ENCODE data around the gene PSG5.
"Not testable (repeated sequence)": the region's sequence is repeated elsewhere in the genome, so short reads cannot be mapped to it uniquely, and the experiment has no call there.

Gene PSG5

DNA sequence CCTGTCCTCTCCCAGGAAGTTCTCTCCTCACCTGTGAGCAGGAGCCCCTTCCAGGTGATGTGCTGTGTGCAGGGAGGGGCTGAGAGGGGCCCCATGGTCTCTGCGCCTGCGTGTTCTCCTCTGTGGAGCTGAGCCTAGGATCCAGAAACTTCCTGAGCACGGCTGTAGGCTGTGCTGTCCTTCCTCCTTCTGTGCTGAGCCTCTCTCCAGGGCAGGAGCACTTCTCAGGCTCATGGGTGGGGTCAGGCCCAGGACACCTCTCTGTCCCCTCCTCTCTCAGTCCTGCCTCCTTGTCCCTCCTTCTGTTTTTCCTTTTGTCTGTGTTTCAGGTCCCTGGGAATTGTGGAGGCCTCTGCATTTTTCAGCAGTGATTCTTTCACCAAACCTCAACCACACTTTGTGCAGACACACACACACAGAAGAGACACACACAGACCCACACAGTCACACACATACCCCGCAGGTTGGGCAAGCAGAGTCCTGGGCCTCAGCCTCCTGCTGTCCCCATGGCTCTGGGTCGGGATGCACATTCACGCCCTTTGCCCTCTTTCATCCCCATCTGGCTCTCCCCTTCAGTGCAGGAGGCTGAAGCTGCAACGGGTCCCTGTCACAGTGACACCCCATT lies at the start of gene PSG5:
Gene PSG5, minus strand, starts transcription at position 226 of the 625 bp plus-strand sequence. Its CDS starts 131 bp downstream, at position 95.
- not testable (repeated sequence) for DNase-seq (ENCODE audit: low read depth)

DNA sequence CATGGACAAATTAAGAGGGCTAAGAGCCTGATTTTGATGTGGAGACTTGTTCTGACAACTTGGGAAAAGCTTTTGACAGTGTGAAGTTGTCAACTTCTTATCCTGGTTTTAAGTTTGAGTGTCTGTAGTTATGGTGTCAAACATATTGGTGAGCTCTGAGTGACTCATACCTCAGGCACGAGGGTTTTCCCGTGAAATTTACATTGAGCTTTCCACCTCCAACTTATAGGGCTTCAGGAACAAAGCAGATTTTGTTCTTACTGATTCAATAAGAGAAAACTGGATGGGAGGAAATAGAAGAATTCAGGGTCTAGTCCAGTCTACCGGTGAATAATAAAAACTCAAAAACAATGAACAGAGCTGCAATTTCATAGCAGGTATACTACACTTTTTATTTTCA lies 49.4 kb upstream of the PSG5 start:
- DNase-seq (ENCODE audit: low read depth) = not testable (repeated sequence)

DNA sequence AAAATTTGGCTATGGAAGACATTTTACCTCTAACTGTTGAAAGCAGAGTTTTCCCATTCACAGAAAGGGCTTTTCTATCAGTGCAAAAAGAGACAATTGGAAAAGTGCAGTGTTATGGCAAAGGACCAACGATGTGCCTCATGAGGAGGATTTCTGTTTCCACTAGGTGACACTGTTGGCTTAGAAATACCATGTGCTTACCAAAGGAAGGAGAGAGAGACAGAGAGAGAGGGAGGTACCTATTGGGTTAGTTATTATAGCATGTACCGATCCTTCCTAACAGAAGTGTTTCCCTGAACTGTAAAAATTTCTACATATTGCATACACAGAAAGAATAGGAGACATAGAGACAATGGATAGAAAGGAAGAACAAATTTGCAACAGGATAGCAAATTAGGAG lies 43.0 kb upstream of the PSG5 start:
- DNase-seq (ENCODE audit: low read depth) = no peak

DNA sequence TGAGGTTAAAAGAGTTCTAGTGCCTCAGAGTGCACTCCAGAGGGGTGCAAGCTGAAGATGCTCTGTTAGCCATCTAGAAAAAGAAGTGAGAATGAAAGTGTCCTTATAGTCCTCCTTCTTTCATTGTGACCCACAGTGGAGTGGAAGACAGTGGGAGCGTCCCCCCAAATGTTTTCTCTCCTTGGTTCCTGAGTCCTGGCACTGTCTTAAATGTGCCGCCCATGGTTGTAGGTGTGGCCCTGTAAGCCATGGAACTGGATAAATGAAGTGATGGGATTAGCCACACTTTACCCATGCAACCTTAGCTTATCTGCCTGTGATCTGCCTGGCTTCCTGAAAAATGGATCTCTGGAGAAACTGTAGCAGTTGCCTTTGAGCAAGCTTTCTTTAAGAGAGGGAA lies 42.4 kb upstream of the PSG5 start:
- DNase-seq (ENCODE audit: low read depth) = not testable (repeated sequence)

DNA sequence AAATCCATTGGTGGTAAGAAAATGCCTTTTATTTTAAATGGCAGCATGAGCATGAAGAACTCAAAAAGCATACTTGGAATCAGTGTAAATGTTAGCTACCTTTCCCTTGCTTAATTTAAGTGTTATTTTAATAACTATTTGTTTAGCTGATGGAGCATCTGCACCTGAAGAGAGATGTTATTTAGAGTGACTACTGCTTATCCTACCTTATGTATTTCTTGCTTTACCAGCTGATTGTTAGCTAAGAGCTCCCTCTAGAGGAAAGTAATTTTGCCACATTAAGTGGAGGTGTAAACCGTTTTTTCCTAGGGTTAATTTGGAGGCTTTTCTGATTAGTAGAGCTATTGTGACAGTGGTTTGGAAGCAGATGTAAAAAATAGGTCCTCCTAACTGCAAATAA lies 40.6 kb upstream of the PSG5 start:
- not testable (repeated sequence) for DNase-seq (ENCODE audit: low read depth)

DNA sequence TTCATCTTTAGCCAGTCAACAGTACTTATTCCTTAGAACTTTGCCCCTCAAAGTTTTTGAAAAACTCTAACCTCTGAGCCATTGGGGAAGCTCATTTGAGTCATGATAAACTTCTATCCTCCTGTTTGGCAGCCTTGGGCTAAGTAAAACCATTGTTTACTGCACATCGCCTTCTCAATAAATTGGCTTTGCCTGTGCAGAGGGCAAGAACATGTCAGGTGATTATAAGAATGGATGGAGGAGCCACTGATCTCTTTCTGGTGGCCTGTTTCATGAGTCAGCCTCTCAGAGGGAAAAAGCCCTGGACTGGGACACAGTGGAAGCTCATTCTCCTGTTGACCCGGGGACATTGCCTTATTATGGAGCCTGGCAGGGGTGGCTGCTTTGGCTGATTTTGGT lies 38.5 kb upstream of the PSG5 start:
- DNase-seq (ENCODE audit: low read depth) = no peak

DNA sequence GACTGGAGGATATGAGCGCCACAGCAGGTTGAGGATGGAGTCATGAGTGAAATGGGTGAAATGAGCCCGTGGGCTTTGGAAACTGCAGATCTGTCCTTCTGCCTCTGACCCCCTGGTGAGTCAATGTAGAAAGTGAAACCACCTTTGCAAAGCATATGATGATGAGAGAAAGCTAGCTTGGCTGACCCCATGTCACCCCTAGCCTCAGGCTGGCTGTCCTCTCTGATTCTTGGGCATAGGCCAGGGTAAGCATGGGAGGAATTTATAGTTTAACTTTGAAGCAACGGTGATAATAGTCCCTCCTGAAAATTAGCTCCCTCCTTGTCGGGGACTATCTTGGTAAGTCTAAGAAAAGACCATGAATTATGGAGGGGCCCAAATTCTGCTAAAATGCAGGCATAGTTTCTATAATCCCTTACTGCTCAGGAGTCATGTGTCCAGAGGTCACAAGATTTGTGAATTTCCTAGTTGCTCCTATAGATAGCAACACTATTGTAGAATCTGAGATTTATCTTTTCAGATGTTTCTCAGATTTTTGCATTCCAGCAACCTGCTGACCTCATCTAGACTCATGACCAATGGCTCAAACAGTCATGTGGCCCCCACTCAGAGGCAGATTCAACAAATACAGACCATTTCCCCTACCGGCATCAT lies 38.0 kb upstream of the PSG5 start:
- not testable (repeated sequence) for DNase-seq (ENCODE audit: low read depth)

DNA sequence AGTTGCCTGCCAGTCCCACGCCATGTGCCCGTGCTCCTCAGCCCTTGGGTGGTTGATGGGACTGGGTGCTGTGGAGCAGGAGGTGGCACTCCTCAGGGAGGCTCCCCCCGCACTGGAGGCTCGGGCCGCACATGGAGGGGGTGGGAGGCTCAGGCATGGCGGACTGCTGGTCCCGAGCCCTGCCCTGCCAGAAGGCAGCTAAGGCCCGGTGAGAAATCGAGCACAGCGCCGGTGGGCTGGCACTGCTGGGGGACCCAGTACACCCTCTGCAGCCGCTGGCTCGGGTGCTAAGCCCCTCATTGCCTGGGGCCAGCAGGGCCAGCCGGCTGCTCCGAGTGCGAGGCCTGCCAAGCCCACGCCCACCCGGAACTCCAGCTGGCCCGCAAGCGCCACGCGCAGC lies 35.6 kb upstream of the PSG5 start:
- DNase-seq (ENCODE audit: low read depth) = not testable (repeated sequence)

DNA sequence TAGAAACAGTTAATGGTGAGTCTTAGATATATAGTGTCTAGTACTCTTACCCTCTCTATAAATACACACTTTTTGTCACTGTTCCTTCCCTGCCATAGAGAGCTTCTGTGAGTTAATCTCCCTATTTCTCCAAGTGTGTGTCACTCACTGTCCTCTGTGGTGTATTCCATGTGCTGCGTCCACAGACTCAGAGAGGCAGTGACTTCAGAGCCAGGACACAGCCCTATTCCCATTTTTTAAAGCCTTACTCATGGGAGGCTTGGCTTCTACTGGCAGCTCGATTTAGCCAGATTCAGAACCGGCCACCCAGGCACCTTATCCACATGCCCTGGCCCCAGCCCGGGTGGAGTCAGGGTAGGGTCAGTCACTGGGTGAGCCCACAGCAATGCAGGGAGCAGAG lies 32.8 kb upstream of the PSG5 start:
- DNase-seq (ENCODE audit: low read depth) = not testable (repeated sequence)

DNA sequence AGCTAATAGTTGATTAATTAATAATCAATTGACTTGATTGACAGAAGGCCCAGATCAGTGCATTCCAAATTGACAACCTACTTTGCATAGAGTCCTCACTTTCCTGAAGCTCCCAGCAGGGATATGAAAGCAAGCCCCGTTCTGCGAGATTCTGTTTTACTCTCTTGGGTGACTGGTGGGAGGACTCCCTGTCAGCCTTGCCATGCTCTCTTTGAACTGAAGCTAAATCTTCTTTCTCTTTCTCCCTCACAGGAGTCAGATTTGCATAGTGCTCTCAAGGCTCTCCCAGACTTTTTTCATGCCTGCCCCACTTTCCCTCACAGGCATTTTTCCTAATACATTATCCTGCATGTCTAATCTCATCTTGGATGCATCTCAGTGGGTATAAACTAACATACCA lies 29.5 kb upstream of the PSG5 start:
- DNase-seq (ENCODE audit: low read depth) = not testable (repeated sequence)

DNA sequence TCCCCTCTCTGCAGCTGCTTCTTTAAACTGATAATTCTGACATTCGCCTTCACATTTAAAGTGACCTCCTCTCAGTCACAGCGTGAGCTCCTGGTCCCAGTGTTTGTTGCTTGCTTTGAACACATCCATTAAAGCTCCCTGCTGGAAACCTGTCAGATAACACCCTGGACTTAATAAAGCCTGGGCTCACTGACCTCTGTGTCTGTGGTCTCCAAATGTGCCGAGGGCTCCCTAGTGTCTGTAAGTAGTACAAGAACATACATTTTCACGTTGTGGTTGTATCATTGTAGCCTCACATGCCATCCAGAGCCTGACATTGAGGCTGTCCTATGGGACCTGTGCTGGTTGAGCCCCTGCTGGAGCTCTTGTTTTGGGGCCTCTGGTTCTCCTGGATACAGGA lies 21.7 kb upstream of the PSG5 start:
- no peak for DNase-seq (ENCODE audit: low read depth)

DNA sequence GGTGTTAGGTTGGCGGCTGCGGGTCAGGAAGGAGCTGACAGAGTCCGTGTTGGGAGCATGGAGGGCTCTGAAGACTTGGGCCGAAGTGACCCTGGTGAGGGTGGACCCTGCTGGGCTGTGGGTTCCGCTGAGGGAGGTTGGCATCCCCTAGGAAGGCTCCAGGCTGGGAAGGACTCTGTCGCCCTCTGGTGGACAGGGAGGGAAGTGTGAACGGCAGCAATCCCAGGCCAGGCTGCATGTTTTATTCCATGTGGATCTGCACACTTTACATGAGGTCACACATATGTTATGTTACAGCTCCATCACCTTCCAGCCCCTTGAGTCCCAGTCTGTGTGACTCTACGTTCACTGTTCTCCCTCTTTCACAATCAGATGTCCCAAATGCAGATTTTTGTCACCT lies 20.8 kb upstream of the PSG5 start:
- DNase-seq (ENCODE audit: low read depth) = not testable (repeated sequence)

DNA sequence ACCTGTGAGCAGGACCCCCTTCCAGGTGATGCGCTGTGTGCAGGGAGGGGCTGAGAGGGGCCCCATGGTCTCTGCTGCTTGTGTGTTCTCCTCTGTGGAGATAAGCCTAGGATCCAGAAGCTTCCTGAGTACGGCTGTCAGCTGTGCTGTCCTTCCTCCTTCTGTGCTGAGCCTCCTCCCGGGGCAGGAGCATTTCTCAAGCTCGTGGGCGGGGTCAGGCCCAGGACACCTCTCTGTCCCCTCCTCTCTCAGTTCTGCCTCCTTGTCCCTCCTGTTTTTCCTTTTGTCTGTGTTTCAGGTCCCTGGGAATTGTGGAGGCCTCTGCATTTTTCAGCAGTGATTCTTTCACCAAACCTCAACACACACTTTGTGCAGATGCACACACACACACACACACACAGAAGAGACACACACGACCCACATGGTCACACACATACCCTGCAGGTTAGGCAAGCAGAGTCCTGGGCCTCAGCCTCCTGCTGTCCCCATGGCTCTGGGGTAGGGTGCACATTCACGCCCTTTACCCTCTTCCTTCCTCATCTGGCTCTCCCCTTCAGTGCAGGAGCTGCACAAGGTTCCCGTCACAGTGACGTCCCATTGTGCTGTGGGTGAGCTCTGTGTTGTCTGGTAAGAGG lies 19.3 kb upstream of the PSG5 start, which contains the start of gene PSG4:
Gene PSG4, minus strand, starts transcription at position 168 of the 635 bp plus-strand sequence. Its CDS starts 102 bp downstream, at position 66.
- not testable (repeated sequence) for DNase-seq (ENCODE audit: low read depth)

DNA sequence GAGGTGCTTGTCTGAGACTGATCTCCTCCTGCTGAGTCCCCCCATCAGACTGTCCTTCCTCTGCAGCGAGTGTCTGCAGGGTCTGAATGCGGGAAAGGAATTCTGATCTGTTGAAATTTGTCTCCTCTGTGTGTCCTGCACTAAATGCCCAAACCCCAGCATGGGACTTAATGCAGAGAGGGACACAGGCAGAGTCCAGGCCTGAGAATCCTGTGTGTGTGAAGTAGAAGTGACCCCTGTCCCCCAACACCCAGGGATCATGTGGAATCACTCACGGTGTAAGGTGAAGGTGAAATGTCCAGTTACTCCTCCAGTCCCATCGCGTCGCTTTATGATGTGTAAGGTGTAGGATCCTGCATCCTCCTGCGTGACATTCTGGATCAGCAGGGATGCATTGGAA lies 17.3 kb upstream of the PSG5 start:
- not testable (repeated sequence) for DNase-seq (ENCODE audit: low read depth)

DNA sequence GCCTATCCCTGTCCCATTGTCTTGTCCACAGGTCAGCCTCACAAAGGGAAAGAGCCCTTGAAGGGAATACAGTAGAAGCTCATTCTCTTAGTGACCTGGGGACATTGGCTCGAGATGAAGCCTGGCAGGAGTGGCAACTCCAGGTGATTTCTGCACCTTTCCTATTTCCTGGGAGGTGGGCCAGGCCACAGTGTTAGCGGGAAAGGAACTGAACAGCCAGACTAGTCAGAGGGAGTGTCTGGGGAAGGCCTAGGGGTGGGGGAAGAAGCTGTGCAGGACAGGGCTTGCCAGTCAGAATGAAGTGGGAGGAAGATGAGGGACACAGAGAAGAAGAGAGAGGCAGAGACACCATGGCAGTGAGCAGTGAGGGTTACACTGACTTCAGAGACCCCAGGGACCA lies 15.6 kb upstream of the PSG5 start:
- not testable (repeated sequence) for DNase-seq (ENCODE audit: low read depth)

DNA sequence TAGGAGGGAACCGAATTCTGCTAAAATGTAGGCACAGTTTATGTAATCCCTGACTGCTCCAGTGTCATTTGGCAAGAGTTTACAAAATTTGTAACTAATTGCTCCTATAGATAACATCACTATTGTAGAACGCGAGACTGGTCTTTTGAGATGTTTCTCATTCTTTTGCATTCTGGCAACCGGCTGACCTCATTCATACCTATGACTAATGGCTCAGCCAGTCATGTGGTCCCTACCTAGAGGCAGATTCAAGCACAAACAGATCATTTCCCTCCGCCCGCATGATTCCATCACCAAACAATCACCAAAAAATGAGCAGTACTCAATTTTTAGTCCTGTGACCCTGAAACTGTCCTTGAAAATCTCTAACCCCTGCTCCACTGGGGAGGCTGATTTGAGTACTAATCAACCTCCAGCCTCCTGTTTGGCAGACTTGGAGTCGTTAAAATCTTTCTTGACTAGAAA lies 15.0 kb upstream of the PSG5 start:
- DNase-seq (ENCODE audit: low read depth) = not testable (repeated sequence)

DNA sequence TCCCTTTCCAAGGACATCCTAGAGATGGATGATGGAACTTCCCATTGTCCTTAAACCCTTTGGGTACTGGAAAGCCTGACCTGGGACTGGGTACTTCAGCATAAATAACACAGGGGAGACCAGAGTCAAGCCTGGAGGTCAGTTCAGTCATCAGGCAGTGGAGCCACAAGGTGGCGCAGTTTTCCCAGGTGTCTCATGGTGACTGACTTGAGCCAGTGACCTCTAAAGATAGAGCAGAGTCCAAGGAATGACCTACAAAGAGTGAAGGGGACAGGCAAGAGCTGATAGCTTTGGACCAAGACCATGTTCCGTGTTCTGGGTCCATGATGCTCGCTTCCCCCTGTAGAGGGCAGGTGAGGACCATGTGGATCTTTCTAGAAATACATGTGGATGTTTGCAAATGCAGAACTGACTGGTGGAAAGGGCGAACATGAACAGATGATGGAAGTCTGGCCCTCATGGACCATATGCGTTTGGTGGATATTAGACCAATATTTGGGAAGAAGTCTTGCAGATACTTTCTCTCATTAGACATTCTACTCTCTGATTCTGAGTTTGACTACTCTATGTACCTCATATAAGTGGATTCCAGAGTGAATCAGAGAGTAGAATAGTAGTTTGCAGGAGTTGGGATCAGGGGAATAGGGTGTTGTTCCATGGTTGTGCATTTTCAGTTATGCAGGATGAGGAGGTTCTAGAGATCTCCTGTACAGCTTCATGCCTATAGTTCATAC lies 12.5 kb upstream of the PSG5 start:
- not testable (repeated sequence) for DNase-seq (ENCODE audit: low read depth)

DNA sequence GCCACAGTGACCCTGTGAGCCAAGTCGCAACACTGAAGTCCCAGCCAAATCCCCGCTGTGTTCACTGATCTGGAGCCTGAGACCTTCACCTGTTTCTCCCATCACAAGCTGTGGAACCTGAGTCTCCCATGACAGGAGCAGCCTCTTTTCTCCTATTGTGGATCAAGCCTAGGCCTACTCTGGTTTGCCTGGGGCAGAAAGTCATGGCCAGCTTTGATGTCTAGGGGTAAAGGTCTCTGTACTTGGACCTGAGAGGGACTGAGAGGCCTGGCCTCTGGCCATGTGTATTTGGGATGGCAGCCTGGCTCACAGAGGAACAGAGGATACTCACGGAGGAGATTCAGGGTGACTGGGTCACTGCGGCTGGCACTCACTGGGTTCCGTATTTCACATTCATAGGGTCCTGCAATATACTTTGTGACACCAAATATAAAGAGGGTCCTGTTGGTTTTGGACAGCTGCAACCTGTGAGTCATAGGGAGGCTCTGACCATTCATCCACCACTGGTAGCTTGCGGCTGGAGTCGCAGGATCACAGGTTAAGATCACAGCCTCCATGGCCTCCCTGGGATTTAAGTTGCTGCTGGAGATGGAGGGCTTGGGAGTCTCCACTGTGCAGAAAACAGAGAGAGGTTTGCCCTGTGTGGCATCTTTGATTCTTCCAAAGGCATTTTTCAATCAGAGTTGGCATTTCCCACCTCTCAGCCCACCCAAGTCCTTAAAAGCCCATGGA lies 11.5 kb upstream of the PSG5 start:
- not testable (repeated sequence) for DNase-seq (ENCODE audit: low read depth)

DNA sequence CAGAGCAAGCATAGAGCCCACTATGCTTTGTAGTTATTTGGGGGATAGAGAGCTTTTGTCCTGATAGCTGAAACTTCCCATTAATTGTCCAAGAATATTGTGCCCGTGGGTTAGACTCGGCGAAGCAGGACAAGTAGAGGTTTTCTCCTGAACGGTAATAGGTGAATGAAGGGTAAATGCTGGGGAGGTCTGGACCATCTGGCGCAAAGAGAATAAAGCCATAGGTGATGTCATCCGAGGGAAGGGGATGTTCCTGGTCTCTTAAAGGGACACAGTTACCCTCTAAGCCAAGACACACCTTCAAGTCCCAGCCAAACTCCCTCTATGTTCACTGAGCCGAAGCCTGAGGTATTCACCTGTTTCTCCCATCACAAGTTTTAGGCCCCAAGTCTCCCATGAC lies 8.1 kb upstream of the PSG5 start:
- DNase-seq (ENCODE audit: low read depth) = not testable (repeated sequence)

DNA sequence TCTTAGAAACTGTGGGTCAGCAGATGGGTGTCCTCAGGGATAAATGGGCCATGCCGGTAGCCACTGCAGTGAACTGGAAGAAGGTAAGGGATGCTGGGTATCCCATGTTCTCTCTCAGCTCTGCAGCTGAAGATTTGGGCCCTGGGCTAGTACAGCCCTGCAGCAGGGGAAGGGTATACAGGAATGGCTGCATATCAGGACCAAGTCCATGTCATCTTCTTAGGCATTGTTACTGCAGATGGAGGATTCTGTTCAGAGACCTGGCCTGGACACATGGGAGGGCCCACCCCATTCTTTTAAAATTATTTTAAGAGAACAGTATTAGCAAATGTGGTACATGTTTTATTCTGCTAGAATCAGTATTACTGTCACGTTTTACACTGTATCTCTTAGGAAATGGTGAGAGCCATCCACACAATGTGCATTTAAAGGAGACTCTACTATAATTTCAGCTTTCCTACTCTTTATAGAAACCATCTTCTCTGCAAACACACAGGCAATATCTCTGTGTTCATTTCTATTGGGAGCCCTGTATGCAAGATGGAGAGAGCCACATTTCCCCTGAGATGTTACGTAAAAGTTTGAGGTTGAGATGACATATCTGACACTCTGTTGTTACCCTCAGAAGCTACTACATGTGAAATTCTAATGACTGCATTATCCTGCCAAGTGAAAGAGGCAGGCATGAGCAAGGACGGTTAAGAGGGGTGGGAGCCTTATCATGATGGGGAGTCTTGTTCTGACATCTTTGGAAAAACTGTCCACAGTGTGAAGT lies 6.2 kb upstream of the PSG5 start:
- not testable (repeated sequence) for DNase-seq (ENCODE audit: low read depth)

DNA sequence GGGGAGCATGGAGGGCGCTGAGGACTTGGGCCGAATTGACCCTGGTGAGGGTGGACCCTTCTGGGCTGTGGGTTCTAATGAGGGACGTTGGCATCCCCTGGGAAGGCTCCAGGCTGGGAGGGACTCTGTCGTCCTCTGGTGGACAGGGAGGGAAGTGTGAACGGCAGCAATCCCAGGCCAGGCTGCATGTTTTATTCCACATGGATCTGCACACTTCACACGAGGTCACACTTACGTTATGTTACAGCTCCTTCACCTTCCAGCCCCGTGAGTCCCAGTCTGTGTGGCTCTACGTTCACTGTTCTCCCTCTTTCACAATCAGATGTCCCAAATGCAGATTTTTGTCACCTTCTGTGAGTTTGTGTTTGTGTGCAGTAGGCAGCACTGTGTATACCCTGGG lies 1.8 kb upstream of the PSG5 start:
- not testable (repeated sequence) for DNase-seq (ENCODE audit: low read depth)

Measured in stimulated activated CD8-positive, alpha-beta memory T cell treated with anti-CD3 and anti-CD28 coated beads, Interleukin-15, amount 100 ng/mL, for 24 hours (primary cell).